ENCODE measurements around the gene CDKL5.
A peak's percentile ranks its signal among the peaks of the same experiment; 100 is the strongest.

CDKL5 gene

DNA sequence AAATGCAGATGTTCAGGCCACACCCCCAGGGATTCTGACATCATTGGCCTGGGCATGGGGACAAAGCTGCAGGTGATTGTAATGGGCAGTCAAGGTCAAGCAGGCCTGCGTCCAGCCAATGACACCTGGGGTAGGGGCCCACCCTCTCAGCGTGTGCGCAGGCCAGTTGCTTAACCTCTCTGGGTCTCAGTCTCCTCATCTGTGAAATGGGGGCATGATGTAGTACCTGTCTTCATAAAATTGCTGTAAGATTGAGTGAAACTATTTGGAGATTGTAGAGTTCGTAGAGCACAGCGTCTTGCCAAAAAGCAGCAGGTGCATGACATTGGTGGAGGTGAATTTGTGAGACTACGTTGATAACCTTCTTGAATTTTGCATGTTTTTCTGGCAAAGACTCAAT lies 225.3 kb downstream of the CDKL5 start:
- no peak for TF ChIP-seq ZFX (IDR thresholded peaks at IDR 0.05; ENCODE audit: borderline replicate concordance)
- TF ChIP-seq, protein P1, sequence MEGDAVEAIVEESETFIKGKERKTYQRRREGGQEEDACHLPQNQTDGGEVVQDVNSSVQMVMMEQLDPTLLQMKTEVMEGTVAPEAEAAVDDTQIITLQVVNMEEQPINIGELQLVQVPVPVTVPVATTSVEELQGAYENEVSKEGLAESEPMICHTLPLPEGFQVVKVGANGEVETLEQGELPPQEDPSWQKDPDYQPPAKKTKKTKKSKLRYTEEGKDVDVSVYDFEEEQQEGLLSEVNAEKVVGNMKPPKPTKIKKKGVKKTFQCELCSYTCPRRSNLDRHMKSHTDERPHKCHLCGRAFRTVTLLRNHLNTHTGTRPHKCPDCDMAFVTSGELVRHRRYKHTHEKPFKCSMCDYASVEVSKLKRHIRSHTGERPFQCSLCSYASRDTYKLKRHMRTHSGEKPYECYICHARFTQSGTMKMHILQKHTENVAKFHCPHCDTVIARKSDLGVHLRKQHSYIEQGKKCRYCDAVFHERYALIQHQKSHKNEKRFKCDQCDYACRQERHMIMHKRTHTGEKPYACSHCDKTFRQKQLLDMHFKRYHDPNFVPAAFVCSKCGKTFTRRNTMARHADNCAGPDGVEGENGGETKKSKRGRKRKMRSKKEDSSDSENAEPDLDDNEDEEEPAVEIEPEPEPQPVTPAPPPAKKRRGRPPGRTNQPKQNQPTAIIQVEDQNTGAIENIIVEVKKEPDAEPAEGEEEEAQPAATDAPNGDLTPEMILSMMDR (IDR thresholded peaks at IDR 0.05): no peak
- no peak overlapping the region for H3K27ac ChIP-seq

DNA sequence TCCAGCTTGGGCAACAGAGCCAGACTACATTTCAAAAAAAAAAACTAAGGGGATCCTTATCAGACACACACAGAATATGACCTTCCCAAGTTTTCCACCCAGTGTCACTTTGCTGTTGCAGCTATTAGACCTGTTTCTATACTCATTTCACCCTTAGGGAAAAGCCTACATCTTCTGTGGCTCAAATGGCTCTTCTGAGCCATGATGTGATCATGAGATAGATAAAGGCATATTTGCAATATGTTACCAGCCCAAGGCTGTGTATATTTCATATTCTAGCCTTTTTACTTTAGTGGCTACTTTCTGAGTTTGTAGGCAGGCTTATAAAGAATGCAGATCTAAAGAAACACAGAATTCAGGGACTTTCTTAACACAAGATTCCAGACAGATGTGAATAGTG lies 227.2 kb downstream of the CDKL5 start:
- TF ChIP-seq, protein P1 (IDR thresholded peaks at IDR 0.05): no peak
- no peak for TF ChIP-seq ZFX (IDR thresholded peaks at IDR 0.05; ENCODE audit: borderline replicate concordance)
- H3K27ac ChIP-seq: no peak overlapping the region

DNA sequence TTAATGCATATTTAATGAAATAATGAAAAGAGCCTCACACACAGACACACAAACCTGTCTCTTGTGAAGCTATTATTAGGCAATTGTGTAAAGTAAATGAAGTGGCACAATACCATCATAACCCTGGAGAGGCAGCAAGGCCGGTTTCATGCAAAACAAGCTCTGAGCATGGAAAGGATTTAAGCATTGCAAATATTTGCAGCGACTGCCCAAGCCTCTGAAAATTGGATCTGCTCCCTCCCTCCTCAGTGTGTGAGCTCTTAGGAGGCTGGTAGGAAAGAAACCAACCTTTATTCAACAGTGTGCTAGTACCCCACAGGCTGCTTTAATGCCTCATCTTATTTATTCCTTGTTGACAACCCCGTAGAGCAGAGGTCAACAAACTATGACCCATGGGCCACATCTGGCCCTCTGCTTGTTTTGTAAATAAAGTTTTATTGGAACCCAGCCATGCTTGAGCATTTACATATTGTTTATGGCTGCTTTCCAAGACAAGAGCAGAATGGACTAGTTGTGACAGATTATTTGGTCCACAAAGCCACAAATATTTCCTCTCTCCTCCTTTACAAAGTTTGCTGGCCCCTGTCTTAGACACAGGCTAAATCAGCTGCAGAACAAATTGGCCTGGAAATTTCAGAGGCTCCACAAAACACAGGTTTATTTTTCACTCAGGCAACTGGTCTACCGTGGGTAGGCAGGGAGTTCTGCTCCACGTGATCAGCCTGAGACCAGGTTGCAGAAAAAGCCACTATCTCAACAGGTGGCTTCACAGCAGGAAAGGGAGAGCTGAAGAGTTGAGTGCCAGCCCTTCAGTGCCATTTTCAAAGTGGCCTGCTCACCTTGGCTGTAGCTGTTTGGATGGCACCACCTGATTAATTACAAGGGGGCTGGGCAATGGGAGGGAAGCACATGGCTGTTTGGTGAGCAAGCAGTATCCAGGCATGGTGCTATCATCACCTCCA lies 229.7 kb downstream of the CDKL5 start:
- TF ChIP-seq, protein P1 (IDR thresholded peaks at IDR 0.05): no peak
- TF ChIP-seq ZFX (IDR thresholded peaks at IDR 0.05; ENCODE audit: borderline replicate concordance): no peak
- H3K27ac ChIP-seq: peak overlapping the region; percentile 62

DNA sequence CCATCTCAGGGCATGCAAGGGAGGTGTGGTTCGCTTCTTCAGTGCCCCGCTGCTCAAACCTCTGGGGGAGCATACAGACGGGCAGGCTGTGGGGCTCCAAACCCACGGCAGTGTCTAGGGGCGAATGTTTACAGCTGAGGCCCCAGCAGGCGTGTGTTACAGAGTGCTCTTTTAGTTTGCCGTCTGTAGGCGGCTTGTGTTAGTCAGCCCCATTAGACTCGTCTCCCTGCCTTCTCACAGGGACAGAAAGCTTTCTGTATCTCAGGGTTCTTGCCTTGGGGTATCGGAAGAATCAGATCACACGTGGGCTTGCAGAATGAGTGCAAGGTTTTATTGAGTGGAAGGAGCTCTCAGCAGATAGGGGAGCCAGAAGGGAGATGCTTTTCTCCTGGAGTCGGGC lies 235.9 kb downstream of the CDKL5 start:
- H3K27ac ChIP-seq: no peak overlapping the region
- no peak for TF ChIP-seq ZFX (IDR thresholded peaks at IDR 0.05; ENCODE audit: borderline replicate concordance)
- TF ChIP-seq, protein P1 (IDR thresholded peaks at IDR 0.05): no peak

DNA sequence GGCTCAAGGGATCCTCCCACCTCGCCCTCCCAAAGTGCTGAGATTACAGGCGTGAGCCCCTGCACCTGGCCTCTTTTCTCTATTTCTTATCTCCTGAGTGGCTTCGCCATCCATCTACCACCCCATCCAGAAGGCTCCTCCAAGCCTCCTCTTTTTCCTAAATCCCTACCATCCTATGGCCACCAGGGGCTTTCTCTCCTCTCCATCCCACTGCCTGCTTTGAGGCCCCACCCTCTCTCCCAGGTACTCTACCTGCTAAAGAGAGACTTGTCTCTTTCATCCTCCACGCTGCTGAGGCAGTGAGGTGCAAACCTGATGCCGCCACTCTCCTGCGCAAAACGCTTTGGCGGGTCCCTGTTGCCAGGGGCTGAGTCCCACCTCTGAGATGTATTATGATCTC lies 239.5 kb downstream of the CDKL5 start:
- no peak overlapping the region for H3K27ac ChIP-seq
- TF ChIP-seq ZFX (IDR thresholded peaks at IDR 0.05; ENCODE audit: borderline replicate concordance): no peak
- TF ChIP-seq, protein P1 (IDR thresholded peaks at IDR 0.05): no peak

DNA sequence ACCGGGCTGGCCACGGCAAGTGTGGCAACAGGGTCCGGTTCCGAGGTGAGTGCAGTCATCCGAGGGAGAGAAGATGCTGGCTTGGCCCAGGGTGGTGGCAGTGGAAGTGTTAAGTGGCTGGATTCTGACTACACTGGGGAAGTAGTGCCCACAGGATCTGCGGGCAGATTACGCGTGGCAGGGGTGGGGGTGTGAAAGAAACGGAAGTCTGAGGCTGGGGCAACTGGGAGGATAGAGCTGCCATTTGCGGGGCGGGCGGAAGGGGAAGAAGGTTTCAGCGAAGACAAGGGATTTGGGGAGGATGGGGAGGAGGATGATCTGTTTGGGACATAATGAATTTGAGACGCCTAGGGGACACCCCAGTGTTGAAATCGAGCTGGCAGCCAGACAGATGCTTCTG lies 241.2 kb downstream of the CDKL5 start:
- TF ChIP-seq ZFX (IDR thresholded peaks at IDR 0.05; ENCODE audit: borderline replicate concordance): no peak
- TF ChIP-seq, protein P1 (IDR thresholded peaks at IDR 0.05): no peak
- H3K27ac ChIP-seq: no peak overlapping the region
